Thyroid gland (tissue), 4 donors: ENCODE measurements around the gene IL12A. TPM values are rescaled to one million over a fixed set of nuclear protein-coding genes. Genes with fewer than 3 reads are reported as not detected.
A peak's percentile ranks its signal among the peaks of the same experiment; 100 is the strongest.

ENCODE experiments used
- DNase-seq, 2 donors: peaks; one replicate each; pipeline ENCODE4 v3.0.0-alpha.2; 2019
- H3K27ac ChIP-seq, 3 donors: fragments of 200-600 bp; sonication (generic); 1 replicate in 2 of 3; 2 replicates in 1 of 3; pipeline ENCODE4 v1.5.1; 2016 to 2019; ENCODE audit warnings: mild to moderate bottlenecking in 1 of 3, moderate library complexity in 1 of 3
- H3K27me3 ChIP-seq: fragments of 200-600 bp; sonication (generic); one replicate; pipeline ENCODE4 v1.5.1; 2019
- H3K36me3 ChIP-seq, 2 donors: fragments of 200-600 bp; sonication (generic); one replicate each; pipeline ENCODE4 v1.5.1; 2016 to 2019
- H3K4me1 ChIP-seq, 2 donors: fragments of 200-600 bp; sonication (generic); one replicate each; pipeline ENCODE4 v1.5.1; 2017 to 2019
- H3K4me3 ChIP-seq, 3 donors: fragments of 200-600 bp; sonication (generic); replicated peaks in 1 of 3; 1 replicate in 2 of 3; 2 replicates in 1 of 3; pipeline ENCODE4 v1.5.1; 2016; ENCODE audit warnings: mild to moderate bottlenecking in 1 of 3
- H3K9me3 ChIP-seq: fragments of 200-600 bp; sonication (generic); one replicate; pipeline ENCODE4 v1.5.1; 2017
- CTCF ChIP-seq, 6 experiments: fragments of 200-600 bp in 3 of 6; fragments of 450-650 bp in 3 of 6; sonication (generic) in 3 of 6; IDR thresholded peaks; one replicate each; pipeline ENCODE4 v1.5.1; 2016 to 2019; ENCODE audit warnings: antibody characterized with exemption in 6 of 6, mild to moderate bottlenecking in 2 of 6, inconsistent platforms in 1 of 6, moderate library complexity in 1 of 6
- POLR2A ChIP-seq, 2 donors: fragments of 450-650 bp; IDR thresholded peaks; one replicate each; pipeline ENCODE4 v1.6.1; 2017; ENCODE audit warnings: antibody characterized with exemption in 2 of 2, mild to moderate bottlenecking in 2 of 2, moderate library complexity in 1 of 2
- WGBS, 2 donors: methylation state at CpG; one replicate each; pipeline ENCODE4 v1.1.5; 2017; 5-methylcytosine and 5-hydroxymethylcytosine counted together
- intact Hi-C: fragments of 100-400 bp; cut with DNase I; formaldehyde crosslinking; loops from one replicate; pipeline ENCODE4 v1.15.1; 2023
- total RNA-seq, 4 donors: library from RNA; depleted of rRNA; stranded (reverse); fragments of >200 nt; gene quantifications; one replicate each; pipeline ENCODE4 v1.2.3, GENCODE V29; 2016

Gene IL12A
- total RNA-seq, 4 donors from 2014 or later = 0.75 to 1.4 TPM; not detected in 2

GRCh38 chr3:160038862-160039562, 50.4 kb downstream of the IL12A start:
- Histone ChIP-seq H3K9me3 (no peaks in the 10 kb centered on the region), H3K36me3 (no peaks in the 10 kb centered on the region), H3K4me3 (peak overlapping the region in 2 of 3 donors; percentile 27 to 28), H3K27me3 (no peaks in the 10 kb centered on the region), H3K27ac (no peak overlapping the region), H3K4me1 (peaks cover 0 to 11% of the 10 kb centered on the region in 2 donors)
- no peak for TF ChIP-seq CTCF (IDR thresholded peaks at IDR 0.05)
- TF ChIP-seq POLR2A (IDR thresholded peaks at IDR 0.05) = no peak
- peak; percentile 91 to 93 for DNase-seq
- intact Hi-C loops = loop anchor here (10.0 kb wide), 1 partner anchor 376 kb away; no protein-coding TSS in a partner anchor
- WGBS, 2 donors = 5 to 6% methylated on average over 11 to 18 of the region's 36 CpGs

- no peaks in the 10 kb centered on the region for H3K9me3 ChIP-seq
- TF ChIP-seq POLR2A (IDR thresholded peaks at IDR 0.05) = no peak
- TF ChIP-seq CTCF (IDR thresholded peaks at IDR 0.05) = no peak
Measured at GRCh38 chr3:160040181-160040580, 51.5 kb downstream of the IL12A start.

DNA sequence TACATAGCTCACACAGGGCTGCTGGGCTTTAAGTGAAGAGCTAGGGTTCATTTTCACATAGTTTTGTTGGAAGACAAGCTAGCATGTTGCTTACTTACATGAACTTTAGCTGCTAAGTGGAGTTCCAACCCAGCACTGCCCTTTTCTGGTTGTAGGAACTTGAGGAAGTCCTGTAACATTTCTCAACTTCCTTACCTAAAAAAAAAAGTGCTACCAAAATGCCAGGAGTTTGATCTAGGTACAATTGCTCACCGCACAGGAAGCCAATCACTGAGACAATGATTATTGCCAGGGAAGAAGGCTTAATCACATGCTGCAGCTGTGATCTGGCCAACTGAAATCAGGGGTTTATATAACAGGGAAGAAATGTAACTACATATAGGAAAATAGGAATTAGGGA, 52.8 kb downstream of the IL12A start:
- DNase-seq = no peak
- Histone ChIP-seq H3K27ac (no peak overlapping the region), H3K4me3 (no peak overlapping the region), H3K27me3 (no peaks in the 10 kb centered on the region), H3K4me1 (peaks cover 0 to 11% of the 10 kb centered on the region in 2 donors), H3K36me3 (no peaks in the 10 kb centered on the region), H3K9me3 (no peaks in the 10 kb centered on the region)
- intact Hi-C loops = no loop called here
- TF ChIP-seq POLR2A (IDR thresholded peaks at IDR 0.05) (no peak), CTCF (IDR thresholded peaks at IDR 0.05) (no peak)
- 67 to 76% methylated on average over 1 of the region's 1 CpG for WGBS, 2 donors

More at GRCh38 chr3:160040181-160040580, 51.5 kb downstream of the IL12A start:
- no peak overlapping the region for H3K27ac ChIP-seq
- H3K27me3 ChIP-seq = no peaks in the 10 kb centered on the region
- peaks cover 0 to 11% of the 10 kb centered on the region in 2 donors for H3K4me1 ChIP-seq
- intact Hi-C loops = no loop called here
- WGBS, 2 donors = 68 to 85% methylated on average over 3 of the region's 3 CpGs
- no peak overlapping the region for H3K4me3 ChIP-seq
- no peak for DNase-seq
- no peaks in the 10 kb centered on the region for H3K36me3 ChIP-seq

DNA sequence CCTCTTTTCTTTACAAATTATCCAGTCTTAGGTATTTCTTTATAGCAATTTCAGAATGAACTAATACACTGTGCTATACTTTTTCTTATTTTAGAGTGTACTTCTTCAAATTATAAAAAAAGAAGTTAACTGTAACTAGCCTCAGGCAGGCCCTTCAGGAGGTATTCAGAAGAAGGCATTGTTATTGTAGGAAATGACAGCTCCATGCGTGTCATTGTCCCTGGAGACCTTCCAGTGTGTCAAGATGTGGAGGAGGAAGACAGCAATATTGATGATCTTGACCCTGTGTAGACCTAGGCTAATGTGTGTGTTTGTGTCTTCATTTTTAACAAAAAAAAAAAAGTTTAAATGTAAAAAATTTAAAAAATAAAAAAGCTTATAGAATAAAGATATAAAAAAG, 55.5 kb downstream of the IL12A start:
- no peak for DNase-seq
- H3K4me3 ChIP-seq = no peak overlapping the region
- H3K27me3 ChIP-seq = no peaks in the 10 kb centered on the region
- no peaks in the 10 kb centered on the region for H3K36me3 ChIP-seq
- TF ChIP-seq POLR2A (IDR thresholded peaks at IDR 0.05) (no peak), CTCF (IDR thresholded peaks at IDR 0.05) (no peak)
- H3K4me1 ChIP-seq = peaks cover 0 to 5% of the 10 kb centered on the region in 2 donors
- intact Hi-C loops = no loop called here
- no peak overlapping the region for H3K27ac ChIP-seq
- 26% methylated on average over 1 of the region's 1 CpG for WGBS, 2 donors
- no peaks in the 10 kb centered on the region for H3K9me3 ChIP-seq

Other genes with a start within 250 kb of the IL12A start
- gene SCHIP1, start 149.0 kb upstream of the IL12A start, total RNA-seq = 1 to 10 TPM; 1.8 to 3.4 (median 2.4) TPM
- gene C3orf80, start 236.6 kb downstream of the IL12A start, total RNA-seq = under 1 TPM in 3 of 4 donors, not detected in 1; 0.27 to 0.29 (median 0.29) TPM